ENCODE results near the gene PCCA. TPM values are rescaled to one million over a fixed set of nuclear protein-coding genes. Genes with fewer than 3 reads are reported as not detected.
A peak's percentile ranks its signal among the peaks of the same experiment; 100 is the strongest.

The PCCA gene
- total RNA-seq, 4 donors from 2014 or later, result 21.2 to 40.9 (median 31.6) TPM

DNA sequence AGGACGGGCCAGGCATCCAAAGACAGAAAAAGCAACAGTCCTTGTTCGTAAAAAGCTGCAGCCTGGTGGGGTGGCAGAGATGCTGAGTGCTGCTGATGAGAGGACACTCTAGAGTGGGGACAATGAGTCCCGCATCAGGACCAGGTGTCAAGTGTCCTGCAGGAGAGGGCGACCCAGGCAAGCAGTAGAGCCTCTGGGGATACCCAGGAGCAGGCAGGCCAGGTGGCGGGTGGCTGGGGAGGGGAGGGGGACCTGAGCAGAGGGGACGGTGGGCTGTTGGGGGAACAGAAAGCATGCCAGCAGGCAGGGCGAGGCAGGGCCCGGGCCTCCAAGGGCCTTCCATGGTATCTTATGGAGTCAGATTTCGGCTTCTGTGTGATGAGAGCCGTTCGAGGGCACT lies 463.9 kb downstream of the PCCA start:
- peaks cover 11% of the 10 kb centered on the region for H3K4me1 ChIP-seq
- no peaks in the 10 kb centered on the region for H3K9me3 ChIP-seq
- no peak for TF ChIP-seq EP300 (IDR thresholded peaks at IDR 0.05)
- no peak for TF ChIP-seq POLR2A (IDR thresholded peaks at IDR 0.05)
- no peak for TF ChIP-seq POLR2AphosphoS5 (IDR thresholded peaks at IDR 0.05)
- TF ChIP-seq, protein P1, sequence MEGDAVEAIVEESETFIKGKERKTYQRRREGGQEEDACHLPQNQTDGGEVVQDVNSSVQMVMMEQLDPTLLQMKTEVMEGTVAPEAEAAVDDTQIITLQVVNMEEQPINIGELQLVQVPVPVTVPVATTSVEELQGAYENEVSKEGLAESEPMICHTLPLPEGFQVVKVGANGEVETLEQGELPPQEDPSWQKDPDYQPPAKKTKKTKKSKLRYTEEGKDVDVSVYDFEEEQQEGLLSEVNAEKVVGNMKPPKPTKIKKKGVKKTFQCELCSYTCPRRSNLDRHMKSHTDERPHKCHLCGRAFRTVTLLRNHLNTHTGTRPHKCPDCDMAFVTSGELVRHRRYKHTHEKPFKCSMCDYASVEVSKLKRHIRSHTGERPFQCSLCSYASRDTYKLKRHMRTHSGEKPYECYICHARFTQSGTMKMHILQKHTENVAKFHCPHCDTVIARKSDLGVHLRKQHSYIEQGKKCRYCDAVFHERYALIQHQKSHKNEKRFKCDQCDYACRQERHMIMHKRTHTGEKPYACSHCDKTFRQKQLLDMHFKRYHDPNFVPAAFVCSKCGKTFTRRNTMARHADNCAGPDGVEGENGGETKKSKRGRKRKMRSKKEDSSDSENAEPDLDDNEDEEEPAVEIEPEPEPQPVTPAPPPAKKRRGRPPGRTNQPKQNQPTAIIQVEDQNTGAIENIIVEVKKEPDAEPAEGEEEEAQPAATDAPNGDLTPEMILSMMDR (IDR thresholded peaks at IDR 0.05), result no peak
- H3K36me3 ChIP-seq, result no peaks in the 10 kb centered on the region
- 93% methylated on average over 11 of the region's 11 CpGs for WGBS
- no peak for DNase-seq (ENCODE audit: low spot score in 2 of 2)
- no peak overlapping the region for H3K4me3 ChIP-seq
- H3K27ac ChIP-seq, result no peak overlapping the region
- no peaks in the 10 kb centered on the region for H3K27me3 ChIP-seq

DNA sequence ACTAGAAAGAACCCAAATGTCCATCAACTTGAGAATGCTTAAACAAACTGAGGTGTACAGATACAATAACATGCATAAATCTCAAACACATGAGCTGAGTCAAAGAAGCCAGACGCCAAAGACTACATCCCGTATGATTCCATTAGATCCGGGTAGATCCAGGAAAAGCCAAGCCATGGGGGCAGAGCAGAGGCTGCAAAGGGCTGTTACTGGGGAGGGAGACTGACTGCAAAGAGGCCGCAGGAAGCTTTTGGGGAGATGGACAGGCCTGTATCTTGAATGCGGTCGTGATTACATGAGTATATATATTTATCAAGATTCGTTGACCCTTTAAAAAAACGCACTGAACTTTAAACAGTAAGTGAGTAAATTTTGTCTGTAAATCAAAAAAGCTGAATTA lies 471.0 kb downstream of the PCCA start:
- no peaks in the 10 kb centered on the region for H3K27me3 ChIP-seq

DNA sequence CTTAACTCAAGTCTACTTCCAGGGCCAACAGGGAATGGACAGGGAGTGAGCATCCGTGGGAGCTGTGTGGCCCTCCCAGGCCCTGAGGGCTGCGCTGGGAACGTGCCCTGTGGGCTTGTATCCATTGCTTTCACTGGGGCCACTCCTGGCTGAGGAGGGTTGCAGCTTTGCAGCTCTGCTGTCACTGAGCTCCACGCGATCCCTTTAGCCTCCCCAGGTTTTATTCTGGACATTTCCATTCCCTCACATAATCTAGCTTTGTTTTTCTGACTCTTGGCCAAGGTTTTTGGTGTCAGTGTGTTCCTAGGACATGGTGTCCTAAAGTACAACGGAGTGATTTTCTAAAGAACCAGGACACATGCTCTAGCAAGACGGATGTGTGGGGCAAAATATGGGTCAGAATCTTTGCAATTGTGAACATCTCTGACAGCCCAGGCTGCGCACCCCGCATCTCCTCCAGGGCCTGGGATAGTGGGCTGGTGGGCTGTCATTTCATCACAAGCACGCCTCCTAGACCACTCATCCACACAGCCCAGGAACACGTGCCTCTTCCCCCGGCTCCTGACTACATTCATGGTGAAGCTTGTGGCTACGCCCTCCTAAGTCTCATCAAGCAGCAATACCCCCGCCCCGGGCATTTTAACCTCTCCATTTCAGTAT lies 471.7 kb downstream of the PCCA start:
- DNase-seq (ENCODE audit: low spot score in 2 of 2), result no peak
- WGBS, result 82% methylated on average over 15 of the region's 15 CpGs
- TF ChIP-seq, protein P1 (IDR thresholded peaks at IDR 0.05), result no peak
- TF ChIP-seq POLR2A (IDR thresholded peaks at IDR 0.05) (no peak), EP300 (IDR thresholded peaks at IDR 0.05) (no peak)
- Histone ChIP-seq H3K4me1 (peaks cover 9% of the 10 kb centered on the region), H3K4me3 (no peak overlapping the region), H3K9me3 (no peaks in the 10 kb centered on the region), H3K36me3 (no peaks in the 10 kb centered on the region), H3K27me3 (no peaks in the 10 kb centered on the region), H3K27ac (peak overlapping the region; percentile 64)

More for the DNA sequence above, 471.0 kb downstream of the PCCA start:
- no peak overlapping the region for H3K4me3 ChIP-seq
- peak overlapping the region; percentile 64 for H3K27ac ChIP-seq
- no peaks in the 10 kb centered on the region for H3K9me3 ChIP-seq
- H3K4me1 ChIP-seq, result peaks cover 9% of the 10 kb centered on the region
- WGBS, result 89% methylated on average over 8 of the region's 8 CpGs
- TF ChIP-seq POLR2A (IDR thresholded peaks at IDR 0.05), result no peak
- TF ChIP-seq POLR2AphosphoS5 (IDR thresholded peaks at IDR 0.05), result no peak
- TF ChIP-seq EP300 (IDR thresholded peaks at IDR 0.05), result no peak
- DNase-seq (ENCODE audit: low spot score in 2 of 2), result no peak
- no peaks in the 10 kb centered on the region for H3K36me3 ChIP-seq

DNA sequence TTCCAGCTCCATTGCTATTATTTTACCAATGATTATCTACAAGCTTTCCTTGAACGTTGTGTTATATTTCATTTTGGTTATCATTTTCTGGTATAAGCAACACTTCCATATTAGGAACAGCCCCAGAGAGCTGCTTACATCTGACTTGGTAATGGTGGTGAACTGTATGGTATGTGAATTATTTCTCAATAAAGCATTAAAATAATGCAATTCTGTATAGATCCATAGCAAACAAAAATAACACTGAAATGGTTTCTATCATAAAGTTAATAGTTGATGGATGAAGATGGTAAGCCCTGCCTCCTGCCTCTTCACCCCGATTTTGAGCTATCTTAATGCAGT lies 472.2 kb downstream of the PCCA start:
- no peak for DNase-seq (ENCODE audit: low spot score in 2 of 2)
- TF ChIP-seq POLR2A (IDR thresholded peaks at IDR 0.05) (no peak), POLR2AphosphoS5 (IDR thresholded peaks at IDR 0.05) (no peak), EP300 (IDR thresholded peaks at IDR 0.05) (no peak)
- TF ChIP-seq, protein P1 (IDR thresholded peaks at IDR 0.05), result no peak
- peaks cover 9% of the 10 kb centered on the region for H3K4me1 ChIP-seq
- 81% methylated on average over 2 of the region's 2 CpGs for WGBS
- no peaks in the 10 kb centered on the region for H3K27me3 ChIP-seq
- H3K36me3 ChIP-seq, result no peaks in the 10 kb centered on the region
- no peak overlapping the region for H3K4me3 ChIP-seq
- no peaks in the 10 kb centered on the region for H3K9me3 ChIP-seq
- H3K27ac ChIP-seq, result peak overlapping the region; percentile 64

DNA sequence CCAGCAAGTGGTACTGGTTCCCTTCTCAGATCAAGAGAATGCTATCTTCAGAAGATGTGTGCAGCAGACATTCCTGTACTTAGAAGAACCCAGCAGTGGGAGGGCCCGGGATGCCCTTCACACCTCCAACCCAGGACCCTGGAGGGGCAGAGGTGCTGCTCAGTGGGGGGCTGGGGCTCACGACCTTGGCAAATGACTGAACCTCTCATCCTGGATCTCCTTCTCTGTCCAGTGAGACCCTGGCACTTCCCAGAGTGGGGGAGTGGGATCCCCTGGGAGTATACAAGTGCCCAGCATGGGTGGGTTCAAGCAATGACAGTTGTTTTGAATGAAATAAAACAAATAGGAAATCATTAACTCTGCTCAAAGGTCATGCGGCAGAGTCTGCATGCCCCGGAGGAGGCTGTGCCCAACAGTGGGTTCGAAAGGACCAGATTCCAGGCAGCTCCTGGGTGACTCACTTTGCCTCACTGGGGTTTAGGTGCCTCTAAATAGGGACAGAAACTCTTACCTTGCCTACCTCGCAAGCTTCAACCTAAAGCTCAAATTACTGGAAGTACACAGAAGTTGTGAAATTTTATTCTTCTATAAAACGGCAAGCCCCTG lies 472.8 kb downstream of the PCCA start:
- H3K4me3 ChIP-seq, result no peak overlapping the region
- whole genome bisulfite sequencing, result 72% methylated on average over 4 of the region's 7 CpGs
- TF ChIP-seq POLR2AphosphoS5 (IDR thresholded peaks at IDR 0.05), result no peak
- no peak for TF ChIP-seq POLR2A (IDR thresholded peaks at IDR 0.05)
- TF ChIP-seq EP300 (IDR thresholded peaks at IDR 0.05), result no peak
- no peaks in the 10 kb centered on the region for H3K27me3 ChIP-seq
- peaks cover 9% of the 10 kb centered on the region for H3K4me1 ChIP-seq
- no peaks in the 10 kb centered on the region for H3K9me3 ChIP-seq
- peak overlapping the region; percentile 64 for H3K27ac ChIP-seq
- no peaks in the 10 kb centered on the region for H3K36me3 ChIP-seq
- DNase-seq (ENCODE audit: low spot score in 2 of 2), result no peak

DNA sequence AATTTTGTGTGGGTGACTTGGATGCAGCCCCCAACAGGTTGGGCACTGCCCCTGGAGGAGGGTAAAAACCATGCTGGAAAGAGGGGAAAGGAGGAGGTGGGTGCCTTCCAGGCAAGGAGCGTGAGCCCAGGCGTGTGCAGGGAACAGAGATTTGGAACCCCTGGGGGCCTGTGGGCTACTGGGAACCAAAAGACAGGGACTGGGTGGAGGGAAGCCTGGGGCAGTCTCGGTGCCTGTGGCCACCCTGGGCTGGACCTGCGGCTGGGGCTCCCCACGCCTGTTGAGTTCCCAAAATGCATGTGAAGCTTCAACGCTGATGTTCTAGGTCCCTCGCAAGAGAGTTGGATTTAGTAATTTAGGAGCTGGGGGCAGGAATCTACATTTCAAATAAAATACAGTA lies 474.9 kb downstream of the PCCA start:
- H3K27me3 ChIP-seq, result no peaks in the 10 kb centered on the region
- no peaks in the 10 kb centered on the region for H3K36me3 ChIP-seq
- 92% methylated on average over 7 of the region's 7 CpGs for WGBS
- H3K9me3 ChIP-seq, result no peaks in the 10 kb centered on the region
- peaks cover 9% of the 10 kb centered on the region for H3K4me1 ChIP-seq
- H3K4me3 ChIP-seq, result no peak overlapping the region
- no peak for DNase-seq (ENCODE audit: low spot score in 2 of 2)
- no peak overlapping the region for H3K27ac ChIP-seq
- no peak for TF ChIP-seq POLR2AphosphoS5 (IDR thresholded peaks at IDR 0.05)
- TF ChIP-seq EP300 (IDR thresholded peaks at IDR 0.05), result no peak
- TF ChIP-seq, protein P1 (IDR thresholded peaks at IDR 0.05), result no peak
- no peak for TF ChIP-seq POLR2A (IDR thresholded peaks at IDR 0.05)

Measured in suprapubic skin (tissue), 4 donors.